Astrocyte (in vitro differentiated cells and primary cell): ENCODE measurements around the gene KATNB1. TPM values are rescaled to one million over a fixed set of nuclear protein-coding genes. Genes with fewer than 3 reads are reported as not detected.
A peak's percentile ranks its signal among the peaks of the same experiment; 100 is the strongest.
"Not testable (repeated sequence)": the region's sequence is repeated elsewhere in the genome, so short reads cannot be mapped to it uniquely, and the experiment has no call there.

Experiments
- DNase-seq: peaks from one replicate; pipeline ENCODE4 v3.0.0-alpha.2; 2010; ENCODE audit warnings: low read depth
- FAIRE-seq: peaks from 2 replicates; lab custom pipeline; 2011; peaks lifted over from hg19 to GRCh38; lab: Jason Lieb, UNC
- H2AFZ ChIP-seq: 2 replicates; pipeline ENCODE4 v1.6.0; 2012; ENCODE audit warnings: low read depth, low read length, inconsistent platforms
- H3K27ac ChIP-seq: 2 replicates; pipeline ENCODE4 v1.5.1; 2011; ENCODE audit warnings: low read depth, low read length, inconsistent platforms
- H3K27me3 ChIP-seq: 2 replicates; pipeline ENCODE4 v1.6.0; 2011; ENCODE audit warnings: low read length, inconsistent platforms; ENCODE audit not compliant: insufficient read depth
- H3K36me3 ChIP-seq: 2 replicates; pipeline ENCODE4 v1.5.1; 2011; ENCODE audit warnings: low read length, inconsistent platforms; ENCODE audit not compliant: insufficient read depth
- H3K4me1 ChIP-seq: 2 replicates; pipeline ENCODE4 v1.5.1; 2011; ENCODE audit warnings: low read length, inconsistent platforms; ENCODE audit not compliant: insufficient read depth
- H3K4me2 ChIP-seq: 2 replicates; pipeline ENCODE4 v1.6.0; 2012; ENCODE audit warnings: low read length, inconsistent platforms
- H3K4me3 ChIP-seq: 2 replicates; pipeline ENCODE4 v1.5.1; 2011; ENCODE audit warnings: low read depth, mild to moderate bottlenecking, low read length, inconsistent platforms; ENCODE audit not compliant: insufficient read depth
- H3K79me2 ChIP-seq: 2 replicates; pipeline ENCODE4 v1.6.0; 2012; ENCODE audit warnings: mild to moderate bottlenecking, low read length, inconsistent platforms; ENCODE audit not compliant: insufficient read depth
- H3K9ac ChIP-seq: 2 replicates; pipeline ENCODE4 v1.6.0; 2012; ENCODE audit warnings: mild to moderate bottlenecking, low read length, inconsistent platforms
- H3K9me3 ChIP-seq: 2 replicates; pipeline ENCODE4 v1.5.1; 2012; ENCODE audit warnings: low read depth, mild to moderate bottlenecking, low read length, inconsistent platforms; ENCODE audit not compliant: insufficient read depth
- H4K20me1 ChIP-seq: 2 replicates; pipeline ENCODE4 v1.6.0; 2012; ENCODE audit warnings: low read length, inconsistent platforms; ENCODE audit not compliant: insufficient read depth
- H3K27ac Mint-ChIP-seq: one replicate; pipeline ENCODE4 v1.8.0; 2021; ENCODE audit warnings: mild to moderate bottlenecking, mixed read lengths; ENCODE audit not compliant: unreplicated experiment
- H3K27me3 Mint-ChIP-seq: one replicate; pipeline ENCODE4 v1.8.0; 2021; ENCODE audit warnings: low read depth, mixed read lengths; ENCODE audit not compliant: unreplicated experiment
- H3K36me3 Mint-ChIP-seq: one replicate; pipeline ENCODE4 v1.8.0; 2021; ENCODE audit warnings: low read depth, mixed read lengths; ENCODE audit not compliant: unreplicated experiment
- H3K4me1 Mint-ChIP-seq: one replicate; pipeline ENCODE4 v1.8.0; 2021; ENCODE audit warnings: low read depth, mixed read lengths; ENCODE audit not compliant: unreplicated experiment
- H3K4me3 Mint-ChIP-seq: one replicate; pipeline ENCODE4 v1.8.0; 2021; ENCODE audit warnings: mild to moderate bottlenecking, moderate library complexity, mixed read lengths; ENCODE audit not compliant: unreplicated experiment
- H3K9me3 Mint-ChIP-seq: one replicate; pipeline ENCODE4 v1.8.0; 2021; ENCODE audit warnings: mild to moderate bottlenecking, mixed read lengths; ENCODE audit not compliant: unreplicated experiment
- CTCF ChIP-seq: IDR thresholded peaks from 2 replicates; pipeline ENCODE4 v1.5.1; 2011; ENCODE audit warnings: low read depth, mild to moderate bottlenecking, inconsistent platforms, low read length, moderate library complexity; ENCODE audit not compliant: insufficient read depth
- EZH2 ChIP-seq: IDR thresholded peaks from 2 replicates; pipeline ENCODE4 v1.6.1; 2012; ENCODE audit warnings: mild to moderate bottlenecking, low read length, inconsistent platforms; ENCODE audit not compliant: insufficient read depth
- total RNA-seq: library from RNA; stranded (reverse); gene quantifications from 2 replicates; pipeline ENCODE4 v1.2.1, GENCODE V29; 2021

Gene KATNB1
- total RNA-seq, 1 donor from 2014 or later = 28.6 TPM

- Histone ChIP-seq H3K9me3 (no peaks in the 10 kb centered on the region), H3K79me2 (peaks cover 7% of the 10 kb centered on the region), H3K9ac (no peak overlapping the region), H3K36me3 (peaks cover 22% of the 10 kb centered on the region), H3K27ac (no peak overlapping the region), H2AFZ (no peak overlapping the region), H3K4me1 (peaks cover 12% of the 10 kb centered on the region), H3K27me3 (no peaks in the 10 kb centered on the region), H3K4me3 (no peak overlapping the region), H4K20me1 (peaks cover 62% of the 10 kb centered on the region), H3K4me2 (no peak overlapping the region)
- Mint-ChIP-seq H3K27me3 (no peaks in the 10 kb centered on the region), H3K27ac (no peak overlapping the region), H3K4me3 (no peak overlapping the region), H3K9me3 (no peaks in the 10 kb centered on the region), H3K4me1 (peaks cover 22% of the 10 kb centered on the region), H3K36me3 (peaks cover 10% of the 10 kb centered on the region)
- DNase-seq = no peak
- no peak for TF ChIP-seq EZH2
- no peak for TF ChIP-seq CTCF
- no peak for FAIRE-seq
These were observed 39.2 kb downstream of the KATNB1 start for GRCh38 chr16:57774705-57775285.

- Histone ChIP-seq H3K79me2 (peaks cover 8% of the 10 kb centered on the region), H3K9ac (no peak overlapping the region), H3K27me3 (no peaks in the 10 kb centered on the region), H3K36me3 (peaks cover 13% of the 10 kb centered on the region), H3K9me3 (no peaks in the 10 kb centered on the region), H3K27ac (no peak overlapping the region), H3K4me3 (no peak overlapping the region), H4K20me1 (peaks cover 59% of the 10 kb centered on the region), H3K4me2 (no peak overlapping the region), H3K4me1 (peaks cover 12% of the 10 kb centered on the region), H2AFZ (no peak overlapping the region)
- peak overlapping the region; percentile 7 for H3K27ac Mint-ChIP-seq
- TF ChIP-seq CTCF (peak; percentile 28), EZH2 (no peak)
- peaks cover 10% of the 10 kb centered on the region for H3K36me3 Mint-ChIP-seq
- peaks cover 22% of the 10 kb centered on the region for H3K4me1 Mint-ChIP-seq
- H3K4me3 Mint-ChIP-seq = no peak overlapping the region
- no peak for DNase-seq
- no peak for FAIRE-seq
- no peaks in the 10 kb centered on the region for H3K27me3 Mint-ChIP-seq
- no peaks in the 10 kb centered on the region for H3K9me3 Mint-ChIP-seq
These were observed 40.3 kb downstream of the KATNB1 start for GRCh38 chr16:57775661-57776469.

GRCh38 chr16:57778658-57779057 lies 43.1 kb downstream of the KATNB1 start:
- Mint-ChIP-seq H3K27ac (no peak overlapping the region), H3K9me3 (no peaks in the 10 kb centered on the region), H3K4me1 (peaks cover 26% of the 10 kb centered on the region), H3K27me3 (no peaks in the 10 kb centered on the region), H3K36me3 (peaks cover 20% of the 10 kb centered on the region), H3K4me3 (no peak overlapping the region)
- Histone ChIP-seq H3K27me3 (no peaks in the 10 kb centered on the region), H3K9me3 (no peaks in the 10 kb centered on the region), H3K4me1 (peaks cover 22% of the 10 kb centered on the region), H3K36me3 (peaks cover 10% of the 10 kb centered on the region), H3K27ac (no peak overlapping the region), H3K79me2 (peaks cover 10% of the 10 kb centered on the region), H4K20me1 (peaks cover 59% of the 10 kb centered on the region), H3K4me3 (no peak overlapping the region), H2AFZ (no peak overlapping the region), H3K9ac (no peak overlapping the region), H3K4me2 (no peak overlapping the region)
- FAIRE-seq (no peak), DNase-seq (no peak)
- TF ChIP-seq EZH2 (no peak), CTCF (no peak)

- peaks cover 17% of the 10 kb centered on the region for H3K4me1 ChIP-seq
- not testable (repeated sequence) for H3K4me3 ChIP-seq, H3K4me3 Mint-ChIP-seq, DNase-seq, H3K9ac ChIP-seq, H3K9me3 Mint-ChIP-seq, H3K36me3 ChIP-seq, FAIRE-seq, H3K27me3 ChIP-seq, H2AFZ ChIP-seq, H3K27me3 Mint-ChIP-seq, H3K4me2 ChIP-seq, H3K27ac ChIP-seq, H3K9me3 ChIP-seq
- peaks cover 17% of the 10 kb centered on the region for H3K79me2 ChIP-seq
- Mint-ChIP-seq H3K4me1 (peaks cover 22% of the 10 kb centered on the region), H3K36me3 (peaks cover 25% of the 10 kb centered on the region), H3K27ac (peak overlapping the region; percentile 41)
- H4K20me1 ChIP-seq = peaks cover 58% of the 10 kb centered on the region
These were observed 44.3 kb downstream of the KATNB1 start for GRCh38 chr16:57779836-57780235.
